Stimulated activated CD4-positive, alpha-beta T cell treated with anti-CD3 and anti-CD28 coated beads, Interleukin-4, amount 100 ng/mL, for 24 hours (primary cell): Measurements from ENCODE around the gene HOATZ.

Experiments
- DNase-seq: peaks from one replicate; pipeline ENCODE4 v3.0.0-alpha.2; 2020

The HOATZ gene

DNA sequence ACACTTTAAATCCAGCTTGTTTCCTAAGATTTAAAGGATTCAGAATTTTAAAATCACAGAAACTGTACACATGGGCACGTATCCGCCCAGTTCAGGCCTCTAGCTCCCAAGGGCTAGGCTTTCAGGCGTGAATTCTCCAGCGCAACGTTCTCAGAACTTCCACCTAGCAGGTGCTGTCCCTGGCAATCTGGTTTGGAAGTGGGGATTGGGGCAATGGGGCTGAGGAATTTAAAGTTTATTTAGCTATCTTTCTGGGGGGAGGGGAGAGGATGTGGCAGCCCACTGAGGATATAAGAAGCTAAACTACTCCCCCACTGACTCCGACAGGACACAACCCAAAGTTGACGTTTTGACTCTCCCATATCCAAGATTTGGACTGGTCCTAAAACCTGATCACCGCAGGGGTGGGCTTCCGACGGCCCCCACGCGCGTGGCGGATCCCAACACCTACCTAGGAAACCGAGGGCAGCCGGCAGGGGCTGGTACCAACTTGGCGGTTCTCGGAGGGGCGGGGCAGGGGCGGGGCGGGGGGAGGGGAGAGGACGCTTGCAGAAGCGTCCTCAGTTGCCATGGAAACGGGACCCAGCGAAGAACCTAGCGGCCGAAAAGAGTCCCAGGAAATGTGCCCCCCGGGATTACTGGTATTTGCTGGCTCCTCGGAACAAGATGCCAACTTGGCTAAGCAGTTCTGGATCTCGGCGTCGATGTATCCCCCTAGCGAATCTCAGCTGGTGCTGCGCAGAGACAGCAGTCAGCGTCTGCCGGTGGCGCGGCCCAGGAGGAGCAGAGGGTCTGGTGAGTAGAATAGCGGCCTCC lies at the start of gene HOATZ:
TSS of gene HOATZ (plus strand) at position 563 of the 816 bp plus-strand sequence. CDS start at position 570, 7 bp downstream.
- no peak for DNase-seq

DNA sequence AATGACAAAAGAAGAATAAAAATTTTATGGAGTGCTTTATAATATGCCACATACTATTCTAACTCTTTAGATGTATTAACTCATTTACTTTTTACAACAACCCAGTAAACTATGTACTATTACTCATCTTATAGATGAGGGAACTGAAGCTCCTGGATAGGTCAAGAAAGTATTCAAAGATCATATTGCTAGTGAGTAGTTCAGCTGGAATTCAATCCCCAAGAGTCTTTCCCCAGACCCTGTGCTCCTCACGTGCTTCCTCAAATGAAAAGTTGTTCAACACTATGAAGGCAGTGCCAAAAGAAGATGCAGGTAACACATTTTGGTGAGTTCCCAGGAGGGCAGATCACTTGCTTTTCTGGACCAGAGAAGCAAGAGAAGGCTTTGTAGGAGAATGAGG lies 49.2 kb upstream of the HOATZ start:
- no peak for DNase-seq

DNA sequence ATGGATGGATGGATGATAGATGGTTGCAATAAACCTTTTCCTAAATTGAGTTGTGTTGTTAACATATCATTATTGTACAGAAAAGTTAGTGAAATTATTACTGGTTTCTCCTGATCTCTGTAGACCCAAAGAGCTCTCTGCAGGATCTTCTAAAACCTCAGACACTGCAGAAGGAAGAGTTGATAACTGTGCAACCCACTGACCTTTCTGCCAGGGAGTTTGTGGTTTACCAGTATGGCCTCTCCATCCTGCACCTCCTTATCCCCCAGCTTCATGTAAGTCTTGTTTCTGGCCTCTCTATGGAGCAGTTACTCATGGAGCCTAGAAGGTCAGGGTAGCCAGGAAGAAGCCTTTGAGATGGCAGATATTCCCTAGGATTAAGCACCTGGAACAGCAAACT lies 48.0 kb upstream of the HOATZ start:
- no peak for DNase-seq

DNA sequence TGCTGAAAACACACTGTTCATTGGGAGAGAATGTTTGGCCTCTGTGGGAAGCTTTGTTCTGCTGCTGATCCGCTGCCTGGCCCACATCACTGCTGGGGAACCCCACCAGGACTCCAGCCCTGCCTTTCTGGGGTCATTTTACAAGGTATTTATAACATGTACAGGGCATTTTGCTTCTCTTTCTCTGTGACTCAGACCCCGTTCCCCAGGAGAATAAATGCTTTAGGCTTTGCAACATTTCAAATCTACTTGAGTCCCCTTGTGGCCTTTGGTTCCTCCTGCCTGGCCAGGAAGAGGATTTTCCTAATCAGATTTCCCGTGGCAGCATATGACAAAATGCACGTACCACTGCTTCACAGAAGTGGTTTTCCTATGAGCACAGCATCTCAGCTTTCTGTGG lies 45.4 kb upstream of the HOATZ start:
- no peak for DNase-seq

GRCh38 chr11:111472228-111472627 lies 42.4 kb upstream of the HOATZ start:
- no peak for DNase-seq

- no peak for DNase-seq
Measured at GRCh38 chr11:111474432-111474831, 40.1 kb upstream of the HOATZ start.

DNA sequence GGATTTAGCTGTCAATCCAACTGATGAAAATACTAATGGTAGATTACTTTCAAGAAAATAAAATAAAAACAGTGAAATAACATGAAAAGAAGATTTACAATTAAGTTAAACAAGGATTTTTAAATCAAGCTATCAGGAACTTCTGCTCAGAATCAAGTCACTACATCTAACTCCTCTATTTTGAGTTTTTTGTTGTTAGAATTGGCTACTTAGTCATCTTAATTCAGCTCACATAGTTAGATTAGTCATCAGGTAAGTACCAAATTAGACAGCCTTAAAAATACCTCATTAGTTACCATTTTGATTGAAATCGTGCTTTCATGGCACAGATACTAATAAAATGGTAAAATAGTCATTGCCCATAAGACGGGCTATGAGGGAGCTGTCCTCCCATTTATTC lies 38.2 kb upstream of the HOATZ start:
- no peak for DNase-seq

DNA sequence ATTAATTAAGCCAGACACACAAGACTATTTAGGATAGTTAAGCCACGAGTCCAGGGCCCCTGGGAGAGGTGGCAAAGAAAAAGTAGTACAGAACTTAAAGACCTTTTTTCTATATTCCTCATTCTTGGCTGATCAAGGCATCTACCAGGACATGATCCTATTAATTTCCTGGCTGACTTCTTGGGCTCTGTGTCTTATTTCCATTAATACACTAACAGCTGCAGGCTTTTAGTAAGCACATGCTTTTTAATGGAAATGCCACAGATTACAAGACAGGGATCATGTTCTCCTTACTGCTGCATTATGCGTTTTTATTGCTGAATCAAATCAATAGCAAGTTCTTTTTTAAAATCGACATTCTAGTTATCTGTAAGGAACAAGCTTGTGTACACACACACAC lies 37.6 kb upstream of the HOATZ start:
- DNase-seq = no peak

GRCh38 chr11:111477898-111478297 lies 36.7 kb upstream of the HOATZ start:
- no peak for DNase-seq

- DNase-seq = no peak
Measured at GRCh38 chr11:111479666-111480065, 34.9 kb upstream of the HOATZ start.

- DNase-seq = no peak
Measured at GRCh38 chr11:111483431-111483830, 31.1 kb upstream of the HOATZ start.

- DNase-seq = no peak
Measured at GRCh38 chr11:111490496-111490895, 24.1 kb upstream of the HOATZ start.

- DNase-seq = no peak
Measured at GRCh38 chr11:111494040-111494439, 20.5 kb upstream of the HOATZ start.

- DNase-seq = no peak
Measured at GRCh38 chr11:111499483-111499882, 15.1 kb upstream of the HOATZ start.

- DNase-seq = no peak
Measured at GRCh38 chr11:111500481-111500880, 14.1 kb upstream of the HOATZ start.

- DNase-seq = no peak
Measured at GRCh38 chr11:111502611-111503010, 12.0 kb upstream of the HOATZ start.

DNA sequence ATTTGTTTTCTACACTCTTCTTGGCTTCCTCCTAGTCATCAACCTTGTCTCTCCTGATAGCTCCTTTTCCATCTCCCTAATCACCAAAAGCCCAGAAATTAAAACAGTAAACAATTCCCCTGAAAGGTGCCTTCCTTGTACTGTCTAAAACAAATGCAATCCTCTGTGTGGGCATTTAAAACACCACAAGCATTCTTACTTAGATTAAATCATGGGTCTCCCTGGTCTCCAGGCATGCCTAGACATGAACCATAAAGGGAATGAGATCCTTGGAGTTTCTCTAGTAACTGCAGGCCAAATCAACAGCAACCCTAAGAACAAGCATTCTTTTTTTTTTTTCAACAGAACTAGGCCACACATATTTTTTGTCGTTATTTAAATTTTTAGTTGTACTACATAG lies 4.3 kb upstream of the HOATZ start:
- no peak for DNase-seq

DNA sequence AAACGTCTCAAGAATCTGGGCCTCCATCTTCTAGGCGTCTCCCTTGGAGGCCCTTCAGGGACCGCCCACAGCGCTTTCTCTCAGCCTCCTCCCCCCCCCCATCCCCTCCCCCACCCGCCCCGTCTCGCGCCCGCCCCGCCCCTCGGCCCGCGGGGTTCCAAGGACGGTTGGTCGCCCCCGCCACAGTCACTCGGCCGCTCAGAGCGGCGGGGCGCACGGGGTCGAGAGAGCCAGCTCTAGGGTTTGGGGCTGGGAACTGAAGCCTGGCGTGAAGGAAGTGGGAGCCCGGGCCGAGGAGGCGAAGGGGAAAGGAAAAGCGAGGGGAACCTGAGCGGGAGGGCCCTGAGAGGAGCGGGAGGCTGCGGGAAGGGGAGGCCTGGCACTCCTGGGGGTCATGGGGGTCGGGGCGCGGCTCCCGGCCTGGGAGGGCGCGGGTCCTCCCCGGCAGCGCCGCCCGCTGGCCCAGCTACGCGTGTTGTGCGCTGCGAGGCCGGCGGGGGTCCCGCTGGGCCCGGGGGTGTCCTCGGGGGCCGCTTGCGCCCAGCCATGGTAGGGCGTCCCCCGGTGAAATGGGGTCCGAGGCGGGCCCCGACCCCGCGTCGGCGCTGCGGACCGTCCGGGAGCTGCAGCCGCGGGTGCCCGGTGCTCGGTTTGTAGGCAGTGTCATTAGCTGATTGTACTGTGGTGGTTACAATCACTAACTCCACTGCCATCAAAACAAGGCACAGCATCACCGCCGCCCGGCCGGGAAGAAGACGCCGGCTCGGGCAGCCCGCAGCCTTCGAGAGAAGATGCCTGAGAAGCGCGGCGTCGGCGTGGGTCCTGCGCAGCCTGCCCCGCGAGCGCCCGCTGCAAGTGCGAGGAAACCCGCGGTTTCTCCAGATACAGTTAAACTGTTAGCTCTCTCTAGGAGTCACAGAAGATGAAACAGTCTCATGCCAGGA lies 2.0 kb upstream of the HOATZ start, which contains the start of gene BTG4:
TSS of gene BTG4 (minus strand) at position 91 of the 944 bp plus-strand sequence. CDS start 13,610 bp downstream, outside the sequence.
- no peak for DNase-seq

GRCh38 chr11:111513240-111513605 lies 1.4 kb upstream of the HOATZ start:
- DNase-seq = no peak

- no peak for DNase-seq
Measured at GRCh38 chr11:111515591-111515990, 1.0 kb downstream of the HOATZ start.

DNA sequence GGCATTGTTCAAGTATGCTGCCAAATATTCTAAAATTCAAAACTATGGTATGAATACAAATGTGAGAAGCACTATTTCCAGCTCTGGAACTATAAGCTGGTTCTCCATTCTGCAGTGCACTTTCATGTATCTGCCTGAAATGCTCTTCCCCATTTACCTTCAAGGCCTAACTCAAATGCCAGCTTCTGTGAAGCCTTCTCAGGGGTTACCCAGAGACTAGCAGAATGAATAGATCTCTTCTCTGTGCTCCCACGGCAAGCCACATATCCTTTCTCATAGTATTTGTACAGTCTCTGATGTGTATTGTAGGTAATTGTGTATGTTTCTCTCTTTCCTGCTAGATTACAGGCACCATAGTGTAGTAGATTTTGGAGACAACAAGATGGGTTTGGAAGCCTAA lies 4.1 kb downstream of the HOATZ start:
- no peak for DNase-seq

DNA sequence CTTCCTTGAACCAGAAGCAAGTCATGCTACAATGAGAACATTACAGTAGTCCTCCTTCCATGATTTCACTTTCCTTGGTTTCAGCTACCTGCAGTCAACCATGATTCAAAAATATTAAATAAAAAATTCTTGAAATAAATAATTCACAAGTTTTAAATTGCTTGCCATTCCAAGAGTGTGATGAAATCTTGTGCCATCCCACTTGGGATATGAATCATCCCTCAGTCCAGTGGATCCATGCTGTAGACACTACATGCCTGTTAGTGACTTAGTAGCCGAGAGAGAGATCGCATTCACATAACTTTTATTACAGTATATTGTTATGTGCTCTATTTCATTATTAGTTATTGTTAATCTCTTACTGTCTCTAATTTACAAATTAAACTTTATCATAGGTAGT lies 6.0 kb downstream of the HOATZ start:
- DNase-seq = no peak

- DNase-seq = no peak
Measured at GRCh38 chr11:111521135-111521534, 6.6 kb downstream of the HOATZ start.

DNA sequence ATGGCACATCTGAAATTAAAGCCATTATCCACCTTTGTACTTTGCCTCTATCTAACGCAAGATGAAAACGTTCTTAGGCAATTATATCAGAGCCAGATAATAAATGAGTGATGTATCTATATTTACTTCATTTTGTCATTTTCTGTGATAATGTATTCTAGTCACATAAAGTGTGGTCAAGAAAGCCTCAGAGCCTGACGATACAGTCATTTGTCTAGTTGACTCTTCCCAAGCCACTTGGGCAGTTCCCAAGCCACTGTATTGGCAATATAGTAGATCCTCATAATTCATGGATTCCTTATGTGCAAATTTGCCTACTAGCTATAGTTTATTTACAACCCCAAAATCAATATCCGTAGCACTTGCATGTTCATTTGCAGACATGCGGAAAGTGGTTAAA lies 7.8 kb downstream of the HOATZ start:
- no peak for DNase-seq
